Smooth muscle cell (in vitro differentiated cells): ENCODE results near the gene PEG3. TPM values are rescaled to one million over a fixed set of nuclear protein-coding genes. Genes with fewer than 3 reads are reported as not detected.

Experiments
- DNase-seq: peaks from one replicate; lab custom pipeline; 2025; ENCODE audit not compliant: unreplicated experiment; lab: John Stamatoyannopoulos, UW
- H2AFZ ChIP-seq: fragments of 200-600 bp; sonication (generic); 2 replicates; pipeline ENCODE4 v1.6.0; 2016; ENCODE audit warnings: antibody characterized with exemption, low read depth, mild to moderate bottlenecking
- H3F3A ChIP-seq: fragments of 200-600 bp; sonication (generic); 2 replicates; pipeline ENCODE4 v1.6.0; 2017; ENCODE audit warnings: antibody characterized with exemption, low read depth
- H3K27ac ChIP-seq: fragments of 200-600 bp; sonication (generic); 2 replicates; pipeline ENCODE4 v1.5.1; 2016; ENCODE audit warnings: low read depth, mild to moderate bottlenecking
- H3K27me3 ChIP-seq: fragments of 200-600 bp; sonication (generic); 2 replicates; pipeline ENCODE4 v1.6.1; 2016; ENCODE audit warnings: low read depth, mild to moderate bottlenecking
- H3K36me3 ChIP-seq: fragments of 200-600 bp; sonication (generic); 2 replicates; pipeline ENCODE4 v1.5.1; 2016; ENCODE audit warnings: low read depth
- H3K4me1 ChIP-seq: fragments of 200-600 bp; sonication (generic); 2 replicates; pipeline ENCODE4 v1.5.1; 2016; ENCODE audit warnings: low read depth
- H3K4me2 ChIP-seq: fragments of 200-600 bp; sonication (generic); 2 replicates; pipeline ENCODE4 v1.6.0; 2016; ENCODE audit warnings: mild to moderate bottlenecking
- H3K4me3 ChIP-seq: fragments of 200-600 bp; sonication (generic); 2 replicates; pipeline ENCODE4 v1.5.1; 2016; ENCODE audit warnings: mild to moderate bottlenecking
- H3K79me2 ChIP-seq: fragments of 200-600 bp; sonication (generic); 2 replicates; pipeline ENCODE4 v1.6.0; 2016; ENCODE audit warnings: low read depth, mild to moderate bottlenecking
- H3K9ac ChIP-seq: fragments of 200-600 bp; sonication (generic); 2 replicates; pipeline ENCODE4 v1.6.0; 2016; ENCODE audit warnings: low read depth
- H3K9me3 ChIP-seq: fragments of 200-600 bp; sonication (generic); replicated peaks from 2 replicates; pipeline ENCODE4 v1.5.1; 2016; ENCODE audit warnings: low read depth
- H4K20me1 ChIP-seq: fragments of 200-600 bp; sonication (generic); 2 replicates; pipeline ENCODE4 v1.6.0; 2016; ENCODE audit warnings: low read depth
- WGBS: methylation state at CpG from one replicate; pipeline ENCODE4 v1.1.7; 2016; ENCODE audit warnings: low lambda C conversion rate; 5-methylcytosine and 5-hydroxymethylcytosine counted together
- polyA plus RNA-seq: library from polyadenylated mRNA; unstranded; fragments of >200 nt; fragmentation: Nextera tagmentation; extraction: Ambion mirVana; gene quantifications from 2 replicates; pipeline ENCODE4 v1.2.1, GENCODE V29; 2016
- total RNA-seq: library from RNA; depleted of rRNA; stranded (reverse); fragments of >200 nt; gene quantifications from 2 replicates; pipeline ENCODE4 v1.2.3, GENCODE V29; 2014
- TF ChIP-seq, protein P1 (sequence below): fragments of 200-600 bp; sonication (generic); IDR thresholded peaks from 2 replicates; pipeline ENCODE4 v1.5.1; 2017; ENCODE audit warnings: borderline replicate concordance, mild to moderate bottlenecking, antibody characterized with exemption; ENCODE audit not compliant: insufficient read depth, poor library complexity, severe bottlenecking

PEG3 gene
- total and polyA plus RNA-seq, 2 experiments from 2014 or later = 0.54 TPM; not detected in 1

DNA sequence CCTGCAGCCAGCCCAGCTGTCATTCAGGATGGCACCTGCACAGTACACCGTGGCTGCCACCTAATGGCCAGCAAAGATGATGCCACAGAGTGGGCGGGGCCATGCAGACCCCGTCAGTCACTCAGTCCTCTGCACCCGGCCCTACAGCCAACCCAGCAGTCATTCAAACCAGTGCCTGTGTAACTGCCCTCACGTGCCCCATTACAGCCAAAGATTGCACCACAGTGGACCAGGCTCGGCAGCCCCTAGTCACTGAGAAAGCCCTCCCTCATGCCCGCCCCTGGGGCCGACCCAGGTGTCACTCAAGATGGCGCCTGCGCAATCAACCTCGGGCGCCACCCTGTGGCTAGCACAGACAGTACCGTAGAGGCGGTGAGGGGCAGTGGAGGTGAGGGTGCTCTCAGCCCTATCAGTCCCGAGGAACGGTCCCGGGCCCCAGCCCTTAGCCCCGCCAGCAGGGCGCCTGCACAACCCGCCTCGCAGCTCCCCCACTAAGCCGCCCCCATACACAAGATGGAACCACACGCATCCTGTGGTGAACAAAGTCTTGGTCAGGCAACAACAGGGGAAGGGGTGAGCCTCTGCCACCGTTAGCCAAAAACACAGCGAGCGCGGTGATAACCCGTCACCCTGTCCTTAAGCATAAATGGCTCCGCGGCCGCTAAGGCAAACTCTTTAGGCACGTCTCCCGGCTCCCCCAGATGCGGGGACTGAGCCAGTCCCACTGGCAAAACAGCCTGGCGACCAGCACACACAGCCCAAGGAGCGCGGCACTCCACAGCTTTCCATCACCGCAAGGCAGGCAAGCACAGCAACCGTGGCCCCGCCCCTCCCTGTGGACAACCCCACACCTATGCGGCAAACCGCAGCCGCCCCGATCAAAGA lies 2.3 kb downstream of the PEG3 start:
- Histone ChIP-seq H3K27ac (no peak overlapping the region), H3K4me1 (no peaks in the 10 kb centered on the region), H3K4me3 (no peak overlapping the region), H3K4me2 (no peak overlapping the region), H2AFZ (no peak overlapping the region), H3K9me3 (peaks cover 6% of the 10 kb centered on the region), H3K79me2 (no peaks in the 10 kb centered on the region), H3K27me3 (no peaks in the 10 kb centered on the region), H3F3A (no peaks in the 10 kb centered on the region), H3K9ac (no peak overlapping the region), H4K20me1 (no peaks in the 10 kb centered on the region), H3K36me3 (no peaks in the 10 kb centered on the region)
- no peak for DNase-seq
- TF ChIP-seq, protein P1, sequence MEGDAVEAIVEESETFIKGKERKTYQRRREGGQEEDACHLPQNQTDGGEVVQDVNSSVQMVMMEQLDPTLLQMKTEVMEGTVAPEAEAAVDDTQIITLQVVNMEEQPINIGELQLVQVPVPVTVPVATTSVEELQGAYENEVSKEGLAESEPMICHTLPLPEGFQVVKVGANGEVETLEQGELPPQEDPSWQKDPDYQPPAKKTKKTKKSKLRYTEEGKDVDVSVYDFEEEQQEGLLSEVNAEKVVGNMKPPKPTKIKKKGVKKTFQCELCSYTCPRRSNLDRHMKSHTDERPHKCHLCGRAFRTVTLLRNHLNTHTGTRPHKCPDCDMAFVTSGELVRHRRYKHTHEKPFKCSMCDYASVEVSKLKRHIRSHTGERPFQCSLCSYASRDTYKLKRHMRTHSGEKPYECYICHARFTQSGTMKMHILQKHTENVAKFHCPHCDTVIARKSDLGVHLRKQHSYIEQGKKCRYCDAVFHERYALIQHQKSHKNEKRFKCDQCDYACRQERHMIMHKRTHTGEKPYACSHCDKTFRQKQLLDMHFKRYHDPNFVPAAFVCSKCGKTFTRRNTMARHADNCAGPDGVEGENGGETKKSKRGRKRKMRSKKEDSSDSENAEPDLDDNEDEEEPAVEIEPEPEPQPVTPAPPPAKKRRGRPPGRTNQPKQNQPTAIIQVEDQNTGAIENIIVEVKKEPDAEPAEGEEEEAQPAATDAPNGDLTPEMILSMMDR = no peak
- 94% methylated on average over 40 of the region's 44 CpGs for WGBS

DNA sequence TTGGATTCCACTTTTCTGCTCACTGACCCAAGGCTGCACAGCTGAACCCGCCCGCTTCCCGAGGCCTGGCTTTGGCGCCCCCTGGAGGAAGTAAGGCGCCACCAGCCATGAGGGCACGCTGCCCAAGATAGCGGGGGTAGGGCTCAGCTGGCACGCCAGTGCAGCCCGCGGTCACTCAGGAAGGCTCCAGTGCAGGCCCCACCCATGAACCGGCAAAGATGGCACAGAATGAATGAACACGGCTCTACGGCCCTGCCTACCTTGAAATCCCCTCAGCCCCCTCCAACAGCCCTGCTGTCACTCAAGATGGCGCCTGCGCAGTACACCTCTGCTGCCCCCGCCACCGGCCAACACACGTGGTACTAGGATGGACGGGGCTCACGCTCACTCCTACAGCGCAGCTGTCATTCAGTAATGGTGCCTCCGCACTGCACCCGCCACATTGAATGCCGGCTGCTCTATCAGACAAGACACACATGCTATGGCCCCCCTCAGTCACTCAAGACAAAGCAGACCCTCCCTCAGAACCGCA lies 3.0 kb downstream of the PEG3 start:
- TF ChIP-seq, protein P1 = no peak
- no peak overlapping the region for H2AFZ ChIP-seq
- no peaks in the 10 kb centered on the region for H4K20me1 ChIP-seq
- no peak overlapping the region for H3K4me3 ChIP-seq
- no peaks in the 10 kb centered on the region for H3K79me2 ChIP-seq
- H3K27ac ChIP-seq = no peak overlapping the region
- no peaks in the 10 kb centered on the region for H3K36me3 ChIP-seq
- H3K27me3 ChIP-seq = no peaks in the 10 kb centered on the region
- H3K9me3 ChIP-seq = peaks cover 11% of the 10 kb centered on the region
- no peaks in the 10 kb centered on the region for H3F3A ChIP-seq
- WGBS = 86% methylated on average over 25 of the region's 25 CpGs
- H3K4me2 ChIP-seq = no peak overlapping the region
- no peaks in the 10 kb centered on the region for H3K4me1 ChIP-seq
- DNase-seq = no peak
- H3K9ac ChIP-seq = no peak overlapping the region

DNA sequence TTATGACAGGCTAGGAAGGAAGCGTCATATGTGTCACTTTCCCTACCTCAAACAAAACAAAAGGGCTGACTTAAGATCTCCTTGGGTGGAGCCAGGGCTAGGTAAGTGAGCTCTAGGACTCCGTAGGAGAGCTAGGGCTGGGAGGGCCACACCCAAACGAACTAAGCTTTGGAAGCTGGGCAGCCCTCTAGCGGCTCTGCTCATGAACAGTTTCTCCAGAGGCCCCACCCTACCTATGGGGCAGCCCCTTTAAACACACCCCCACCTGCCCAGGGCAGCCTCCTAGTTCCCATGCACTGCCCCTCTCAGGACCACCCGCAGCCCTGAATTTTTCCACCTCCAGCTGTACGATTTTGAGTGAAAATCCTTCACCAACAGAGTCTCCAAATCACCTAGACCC lies 3.5 kb downstream of the PEG3 start:
- no peak overlapping the region for H3K4me3 ChIP-seq
- H3F3A ChIP-seq = no peaks in the 10 kb centered on the region
- TF ChIP-seq, protein P1 = no peak
- H3K79me2 ChIP-seq = no peaks in the 10 kb centered on the region
- DNase-seq = no peak
- no peaks in the 10 kb centered on the region for H3K4me1 ChIP-seq
- H3K9ac ChIP-seq = no peak overlapping the region
- 89% methylated on average over 6 of the region's 6 CpGs for WGBS
- H3K27me3 ChIP-seq = no peaks in the 10 kb centered on the region
- no peak overlapping the region for H3K4me2 ChIP-seq
- H3K27ac ChIP-seq = no peak overlapping the region
- H3K9me3 ChIP-seq = peaks cover 11% of the 10 kb centered on the region
- no peak overlapping the region for H2AFZ ChIP-seq
- no peaks in the 10 kb centered on the region for H3K36me3 ChIP-seq
- H4K20me1 ChIP-seq = no peaks in the 10 kb centered on the region
